Measurements from ENCODE around the gene ANKRD52. TPM values are rescaled to one million over a fixed set of nuclear protein-coding genes. Genes with fewer than 3 reads are reported as not detected.

ANKRD52 gene
- total RNA-seq, 1 donor from 2014 or later: 49.1 TPM

- DNase-seq: no peak
- H3K4me1 Mint-ChIP-seq (ENCODE audit: low read depth, unreplicated experiment): no peaks in the 10 kb centered on the region
- no peak overlapping the region for H3K27ac Mint-ChIP-seq (ENCODE audit: unreplicated experiment)
- H3K36me3 Mint-ChIP-seq (ENCODE audit: unreplicated experiment): peaks cover 19% of the 10 kb centered on the region
- no peak for TF ChIP-seq CTCF (IDR thresholded peaks at IDR 0.05; ENCODE audit: partially characterized antibody, unreplicated experiment)
- no peaks in the 10 kb centered on the region for H3K27me3 Mint-ChIP-seq (ENCODE audit: unreplicated experiment)
- H3K9me3 Mint-ChIP-seq (ENCODE audit: unreplicated experiment): peaks cover 2% of the 10 kb centered on the region
- no peak overlapping the region for H3K4me3 Mint-ChIP-seq (ENCODE audit: unreplicated experiment)
These were observed 45.8 kb downstream of the ANKRD52 start for GRCh38 chr12:56212361-56212760.

- no peak for TF ChIP-seq CTCF (IDR thresholded peaks at IDR 0.05; ENCODE audit: partially characterized antibody, unreplicated experiment)
- no peak overlapping the region for H3K4me3 Mint-ChIP-seq (ENCODE audit: unreplicated experiment)
- peaks cover 11% of the 10 kb centered on the region for H3K36me3 Mint-ChIP-seq (ENCODE audit: unreplicated experiment)
- no peaks in the 10 kb centered on the region for H3K27me3 Mint-ChIP-seq (ENCODE audit: unreplicated experiment)
- no peaks in the 10 kb centered on the region for H3K4me1 Mint-ChIP-seq (ENCODE audit: low read depth, unreplicated experiment)
- DNase-seq: no peak
- H3K9me3 Mint-ChIP-seq (ENCODE audit: unreplicated experiment): peaks cover 2% of the 10 kb centered on the region
- H3K27ac Mint-ChIP-seq (ENCODE audit: unreplicated experiment): no peak overlapping the region
These were observed 50.2 kb downstream of the ANKRD52 start for GRCh38 chr12:56208006-56208405.

- peaks cover 11% of the 10 kb centered on the region for H3K36me3 Mint-ChIP-seq (ENCODE audit: unreplicated experiment)
- TF ChIP-seq CTCF (IDR thresholded peaks at IDR 0.05; ENCODE audit: partially characterized antibody, unreplicated experiment): peak; percentile 47
- DNase-seq: peak; percentile 76
- H3K9me3 Mint-ChIP-seq (ENCODE audit: unreplicated experiment): peaks cover 2% of the 10 kb centered on the region
- H3K4me1 Mint-ChIP-seq (ENCODE audit: low read depth, unreplicated experiment): no peaks in the 10 kb centered on the region
- peak overlapping the region; percentile 3 for H3K27ac Mint-ChIP-seq (ENCODE audit: unreplicated experiment)
- peak overlapping the region; percentile 23 for H3K4me3 Mint-ChIP-seq (ENCODE audit: unreplicated experiment)
- no peaks in the 10 kb centered on the region for H3K27me3 Mint-ChIP-seq (ENCODE audit: unreplicated experiment)
These were observed 51.6 kb downstream of the ANKRD52 start for GRCh38 chr12:56206452-56207166.

- peaks cover 11% of the 10 kb centered on the region for H3K36me3 Mint-ChIP-seq (ENCODE audit: unreplicated experiment)
- no peaks in the 10 kb centered on the region for H3K4me1 Mint-ChIP-seq (ENCODE audit: low read depth, unreplicated experiment)
- no peak for DNase-seq
- no peak for TF ChIP-seq CTCF (IDR thresholded peaks at IDR 0.05; ENCODE audit: partially characterized antibody, unreplicated experiment)
- no peaks in the 10 kb centered on the region for H3K27me3 Mint-ChIP-seq (ENCODE audit: unreplicated experiment)
- no peak overlapping the region for H3K27ac Mint-ChIP-seq (ENCODE audit: unreplicated experiment)
- peaks cover 2% of the 10 kb centered on the region for H3K9me3 Mint-ChIP-seq (ENCODE audit: unreplicated experiment)
- H3K4me3 Mint-ChIP-seq (ENCODE audit: unreplicated experiment): no peak overlapping the region
These were observed 52.7 kb downstream of the ANKRD52 start for GRCh38 chr12:56205445-56205844.

- H3K4me3 Mint-ChIP-seq (ENCODE audit: unreplicated experiment): peak overlapping the region; percentile 17
- no peaks in the 10 kb centered on the region for H3K4me1 Mint-ChIP-seq (ENCODE audit: low read depth, unreplicated experiment)
- TF ChIP-seq CTCF (IDR thresholded peaks at IDR 0.05; ENCODE audit: partially characterized antibody, unreplicated experiment): no peak
- H3K27ac Mint-ChIP-seq (ENCODE audit: unreplicated experiment): no peak overlapping the region
- H3K36me3 Mint-ChIP-seq (ENCODE audit: unreplicated experiment): peaks cover 5% of the 10 kb centered on the region
- H3K9me3 Mint-ChIP-seq (ENCODE audit: unreplicated experiment): no peaks in the 10 kb centered on the region
- DNase-seq: no peak
- no peaks in the 10 kb centered on the region for H3K27me3 Mint-ChIP-seq (ENCODE audit: unreplicated experiment)
These were observed 53.9 kb downstream of the ANKRD52 start for GRCh38 chr12:56204275-56204674.

Data from glutamatergic neuron (in vitro differentiated cells).